Coronary artery (tissue), 2 donors: ENCODE data around the gene CPLX3.

ENCODE experiments used
- DNase-seq: peaks from one replicate; pipeline ENCODE4 v3.0.0-alpha.2; 2017; ENCODE audit warnings: low spot score
- H3K27ac ChIP-seq, 2 donors: fragments of 200-600 bp; sonication (generic); one replicate each; pipeline ENCODE4 v1.5.1; 2016 to 2019
- H3K4me3 ChIP-seq: fragments of 200-600 bp; sonication (generic); 2 replicates; pipeline ENCODE4 v1.5.1; 2016; ENCODE audit warnings: mild to moderate bottlenecking, moderate library complexity
- TF ChIP-seq, protein P1 (sequence below): fragments of 200-600 bp; sonication (generic); IDR thresholded peaks from one replicate; pipeline ENCODE4 v1.5.1; 2019; ENCODE audit warnings: antibody characterized with exemption

CPLX3 gene

GRCh38 chr15:74789171-74789631, 37.2 kb upstream of the CPLX3 start:
- TF ChIP-seq, protein P1, sequence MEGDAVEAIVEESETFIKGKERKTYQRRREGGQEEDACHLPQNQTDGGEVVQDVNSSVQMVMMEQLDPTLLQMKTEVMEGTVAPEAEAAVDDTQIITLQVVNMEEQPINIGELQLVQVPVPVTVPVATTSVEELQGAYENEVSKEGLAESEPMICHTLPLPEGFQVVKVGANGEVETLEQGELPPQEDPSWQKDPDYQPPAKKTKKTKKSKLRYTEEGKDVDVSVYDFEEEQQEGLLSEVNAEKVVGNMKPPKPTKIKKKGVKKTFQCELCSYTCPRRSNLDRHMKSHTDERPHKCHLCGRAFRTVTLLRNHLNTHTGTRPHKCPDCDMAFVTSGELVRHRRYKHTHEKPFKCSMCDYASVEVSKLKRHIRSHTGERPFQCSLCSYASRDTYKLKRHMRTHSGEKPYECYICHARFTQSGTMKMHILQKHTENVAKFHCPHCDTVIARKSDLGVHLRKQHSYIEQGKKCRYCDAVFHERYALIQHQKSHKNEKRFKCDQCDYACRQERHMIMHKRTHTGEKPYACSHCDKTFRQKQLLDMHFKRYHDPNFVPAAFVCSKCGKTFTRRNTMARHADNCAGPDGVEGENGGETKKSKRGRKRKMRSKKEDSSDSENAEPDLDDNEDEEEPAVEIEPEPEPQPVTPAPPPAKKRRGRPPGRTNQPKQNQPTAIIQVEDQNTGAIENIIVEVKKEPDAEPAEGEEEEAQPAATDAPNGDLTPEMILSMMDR = no peak
- H3K4me3 ChIP-seq = peak overlapping the region; percentile 18
- no peak for DNase-seq
- H3K27ac ChIP-seq = peak overlapping the region; percentile 59 to 67

- TF ChIP-seq, protein P1 = no peak
- H3K4me3 ChIP-seq = peak overlapping the region; percentile 34
- DNase-seq = no peak
- H3K27ac ChIP-seq = peak overlapping the region; percentile 59 to 67
Observed at GRCh38 chr15:74789741-74790079, 36.7 kb upstream of the CPLX3 start.

GRCh38 chr15:74790080-74790916, 36.1 kb upstream of the CPLX3 start:
- TF ChIP-seq, protein P1 = no peak
- H3K4me3 ChIP-seq = peak overlapping the region; percentile 34
- DNase-seq = no peak
- peak overlapping the region; percentile 59 to 67 for H3K27ac ChIP-seq

DNA sequence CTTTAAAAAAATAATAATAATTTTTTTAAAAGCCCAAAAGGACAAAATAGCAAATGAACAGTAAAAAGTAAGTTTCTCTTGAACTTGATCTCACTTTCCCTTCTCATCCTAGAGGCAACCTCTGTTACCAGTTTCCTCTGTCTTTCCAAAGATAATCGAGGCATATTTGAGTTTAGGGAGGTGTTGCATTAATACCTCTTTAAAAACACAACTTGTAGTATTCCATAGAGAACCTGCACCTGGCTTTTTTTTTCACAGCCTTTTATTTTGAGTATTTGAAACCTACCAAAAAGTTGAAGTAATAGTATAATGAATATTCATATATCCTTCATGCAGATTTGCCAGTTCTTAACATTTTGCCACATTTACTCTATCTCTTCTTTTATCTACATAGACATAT, 35.4 kb upstream of the CPLX3 start:
- Histone ChIP-seq H3K27ac (no peak overlapping the region), H3K4me3 (no peak overlapping the region)
- DNase-seq = no peak
- TF ChIP-seq, protein P1 = no peak

DNA sequence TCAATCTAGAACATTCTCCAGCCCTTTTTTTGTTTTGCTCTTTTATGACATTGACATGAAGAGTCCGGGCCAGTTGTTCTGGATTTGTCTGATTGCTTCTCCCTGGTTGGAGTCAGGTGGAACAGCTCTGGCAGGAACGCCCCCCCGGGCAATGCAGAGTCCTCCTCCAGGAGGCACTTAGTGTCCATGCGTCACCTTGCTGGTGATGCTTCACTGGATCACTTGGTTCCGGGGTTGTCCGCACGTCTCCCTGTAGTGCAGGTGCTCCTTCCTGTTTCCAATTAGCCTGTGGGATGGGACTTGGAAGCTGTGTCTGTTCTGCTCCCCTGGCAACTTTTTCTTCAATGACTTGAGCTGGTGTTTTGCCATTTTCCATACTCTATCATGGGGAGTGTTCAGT, 34.8 kb upstream of the CPLX3 start:
- DNase-seq = no peak
- H3K4me3 ChIP-seq = no peak overlapping the region
- no peak overlapping the region for H3K27ac ChIP-seq
- TF ChIP-seq, protein P1 = no peak

DNA sequence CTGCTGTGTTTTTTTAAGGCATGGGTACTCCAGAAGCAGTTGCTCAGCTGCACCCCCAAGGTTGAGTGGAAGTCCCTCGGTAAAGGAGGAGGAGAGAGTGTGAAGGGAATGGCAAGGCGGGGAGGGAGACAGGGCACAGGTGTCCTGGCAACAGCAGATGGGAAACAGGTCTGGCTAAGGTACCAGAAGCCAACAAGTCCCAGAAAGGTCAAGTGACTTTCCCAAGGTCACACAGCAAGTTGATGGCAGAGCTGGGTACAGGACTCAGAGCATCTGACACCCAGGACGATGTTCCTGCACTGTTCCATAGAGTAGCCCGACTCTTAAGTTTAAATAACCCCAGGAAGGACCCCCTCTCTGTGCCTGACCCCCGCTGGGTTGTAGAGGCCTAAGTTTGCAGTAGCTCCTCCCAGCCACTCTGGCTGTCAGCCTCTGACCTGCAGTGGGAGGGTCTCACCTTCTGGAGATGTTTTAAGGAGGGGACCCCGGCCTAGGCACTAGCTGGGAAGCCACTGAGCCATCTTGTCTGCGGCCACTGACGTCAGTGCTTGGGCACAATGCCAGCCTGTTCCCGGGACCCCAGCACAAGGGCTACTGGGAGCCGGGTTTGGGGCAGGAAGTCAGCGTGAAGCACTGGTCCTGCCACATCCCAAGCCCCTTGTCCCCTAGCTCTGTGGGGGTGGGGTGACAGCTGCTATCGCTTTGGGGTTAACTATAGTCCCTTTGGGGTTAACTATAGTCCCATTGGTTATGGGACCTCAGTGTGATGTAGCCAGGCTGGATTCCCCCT, 34.0 kb upstream of the CPLX3 start:
- Histone ChIP-seq H3K27ac (no peak overlapping the region), H3K4me3 (no peak overlapping the region)
- TF ChIP-seq, protein P1 = no peak
- no peak for DNase-seq
